IMR-90 (cell line): ENCODE data around the gene PCSK6. TPM values are rescaled to one million over a fixed set of nuclear protein-coding genes. Genes with fewer than 3 reads are reported as not detected.

ENCODE experiments used
- ATAC-seq: fragments of 200-7000 bp; cut with Tn5 transposase; 2 replicates; pipeline ENCODE4 v1.9.1; 2020; ENCODE audit warnings: low read depth, mild to moderate bottlenecking, moderate library complexity
- BruUV-seq: library from RNA; stranded (reverse); fragments of 400-500 nt; replicated peaks from 2 replicates; lab custom pipeline; 2021; lab: Mats Ljungman, UMichigan
- CTCF ChIA-PET: fragments of 300-600 bp; formaldehyde crosslinking; extraction: SDS; loops from one replicate; lab custom pipeline; 2021; ENCODE audit warnings: antibody characterized with exemption; lab: Yijun Ruan, JAX
- POLR2A ChIA-PET: fragments of 300-600 bp; sonication (Branson Sonifier 250); formaldehyde crosslinking; loops from one replicate; lab custom pipeline; 2022; ENCODE audit warnings: antibody characterized with exemption; ENCODE audit not compliant: unreplicated experiment; lab: Charles Lee
- DNase-seq: peaks from one replicate; pipeline ENCODE4 v3.0.0; 2013
- H2AFZ ChIP-seq: replicated peaks from 2 replicates; pipeline ENCODE3; 2013; ENCODE audit warnings: low read length, mild to moderate bottlenecking; ENCODE audit not compliant: poor library complexity
- H2AK5ac ChIP-seq: 2 replicates; pipeline ENCODE4 v1.6.1; 2013; ENCODE audit warnings: low read depth, low read length, inconsistent platforms
- H2AK9ac ChIP-seq: replicated peaks from 2 replicates; pipeline ENCODE3; 2013; ENCODE audit warnings: mild to moderate bottlenecking, low read depth, low read length, moderate library complexity; ENCODE audit not compliant: poor library complexity
- H2BK120ac ChIP-seq: 2 replicates; pipeline ENCODE4 v1.6.1; 2013; ENCODE audit warnings: low read depth, low read length, inconsistent platforms
- H2BK15ac ChIP-seq: 3 replicates; pipeline ENCODE4 v1.6.1; 2013; ENCODE audit warnings: low read depth, low read length, inconsistent platforms
- H2BK20ac ChIP-seq: 2 replicates; pipeline ENCODE4 v1.6.1; 2013; ENCODE audit warnings: low read depth, mild to moderate bottlenecking, inconsistent platforms, low read length, moderate library complexity
- H2BK5ac ChIP-seq: 2 replicates; pipeline ENCODE4 v1.6.1; 2013; ENCODE audit warnings: mild to moderate bottlenecking, low read depth, low read length, inconsistent platforms; ENCODE audit not compliant: poor library complexity, severe bottlenecking
- H3K14ac ChIP-seq: replicated peaks from 2 replicates; pipeline ENCODE4 v1.6.1; 2013; ENCODE audit warnings: low read depth, low read length, inconsistent platforms
- H3K18ac ChIP-seq: 2 replicates; pipeline ENCODE4 v1.6.1; 2013; ENCODE audit warnings: low read depth, low read length, control low read depth
- H3K23ac ChIP-seq: 2 replicates; pipeline ENCODE4 v1.6.1; 2013; ENCODE audit warnings: low read depth, low read length, inconsistent platforms
- H3K27ac ChIP-seq: 2 replicates; pipeline ENCODE4 v1.5.1; 2013; ENCODE audit warnings: mild to moderate bottlenecking, control low read depth, low read length; ENCODE audit not compliant: insufficient read depth
- H3K27me3 ChIP-seq: 2 replicates; pipeline ENCODE4 v1.6.1; 2013; ENCODE audit warnings: low read length; ENCODE audit not compliant: control insufficient read depth, insufficient read depth
- H3K36me3 ChIP-seq: 2 replicates; pipeline ENCODE4 v1.6.1; 2013; ENCODE audit warnings: low read length, mixed read lengths; ENCODE audit not compliant: control insufficient read depth, insufficient read depth
- H3K4ac ChIP-seq: 2 replicates; pipeline ENCODE4 v1.6.1; 2013; ENCODE audit warnings: low read depth, low read length, inconsistent platforms
- H3K4me1 ChIP-seq: 2 replicates; pipeline ENCODE4 v1.6.1; 2013; ENCODE audit warnings: low read length, mixed read lengths; ENCODE audit not compliant: control insufficient read depth, insufficient read depth
- H3K4me2 ChIP-seq: 2 replicates; pipeline ENCODE4 v1.6.1; 2013; ENCODE audit warnings: low read depth, mild to moderate bottlenecking, control low read depth, low read length, moderate library complexity
- H3K4me3 ChIP-seq: 2 replicates; pipeline ENCODE4 v1.5.1; 2013; ENCODE audit warnings: low read depth, mild to moderate bottlenecking, control low read depth, low read length, moderate library complexity; ENCODE audit not compliant: insufficient read depth
- H3K56ac ChIP-seq: 2 replicates; pipeline ENCODE4 v1.6.1; 2013; ENCODE audit warnings: low read length, inconsistent platforms; ENCODE audit not compliant: insufficient read depth; ENCODE audit errors: extremely low read depth
- H3K79me1 ChIP-seq, 2 experiments: 2 replicates each; pipeline ENCODE4 v1.6.1; 2013; ENCODE audit warnings: low read length in 2 of 2, inconsistent platforms in 1 of 2, low read depth in 1 of 2
- H3K9ac ChIP-seq: 2 replicates; pipeline ENCODE4 v1.6.1; 2013; ENCODE audit warnings: low read depth, low read length, control low read depth
- H3K9me1 ChIP-seq: 2 replicates; pipeline ENCODE4 v1.6.1; 2013; ENCODE audit warnings: low read length, inconsistent platforms; ENCODE audit not compliant: insufficient read depth
- H3K9me3 ChIP-seq: 2 replicates; pipeline ENCODE4 v1.6.1; 2013; ENCODE audit warnings: low read length; ENCODE audit not compliant: control insufficient read depth, insufficient read depth
- H4K20me1 ChIP-seq: 2 replicates; pipeline ENCODE4 v1.6.1; 2013; ENCODE audit warnings: low read length, inconsistent platforms; ENCODE audit not compliant: insufficient read depth
- H4K5ac ChIP-seq: 2 replicates; pipeline ENCODE4 v1.6.1; 2013; ENCODE audit warnings: mild to moderate bottlenecking, low read depth, low read length, control low read depth
- H4K8ac ChIP-seq, 2 experiments: 2 replicates each; pipeline ENCODE4 v1.6.1; 2013; ENCODE audit warnings: low read depth in 2 of 2, low read length in 2 of 2, control low read depth in 1 of 2, inconsistent platforms in 1 of 2
- H4K91ac ChIP-seq: 2 replicates; pipeline ENCODE4 v1.6.1; 2013; ENCODE audit warnings: low read depth, low read length, inconsistent platforms; ENCODE audit not compliant: insufficient read depth
- BHLHE40 ChIP-seq: fragments of 150-350 bp; IDR thresholded peaks from 2 replicates; pipeline ENCODE4 v1.6.1; 2016; ENCODE audit warnings: mild to moderate bottlenecking, low read depth, low read length
- CEBPB ChIP-seq: IDR thresholded peaks from 2 replicates; pipeline ENCODE4 v1.6.1; 2012; ENCODE audit warnings: low read depth, low read length, improper control_type of control experiment
- CHD1 ChIP-seq: IDR thresholded peaks from 2 replicates; pipeline ENCODE4 v1.6.1; 2012; ENCODE audit warnings: low read depth, low read length, improper control_type of control experiment
- CTCF ChIP-seq: conservative IDR thresholded peaks from 2 replicates; pipeline ENCODE4 v1.5.1; 2012; ENCODE audit warnings: mild to moderate bottlenecking, low read depth, low read length, improper control_type of control experiment
- FOS ChIP-seq: fragments of 150-350 bp; IDR thresholded peaks from 2 replicates; pipeline ENCODE4 v1.6.1; 2016; ENCODE audit warnings: low read depth, low read length
- MAFK ChIP-seq: IDR thresholded peaks from 2 replicates; pipeline ENCODE4 v1.6.1; 2012; ENCODE audit warnings: low read depth, low read length, improper control_type of control experiment
- MAZ ChIP-seq: IDR thresholded peaks from 2 replicates; pipeline ENCODE4 v1.6.1; 2012; ENCODE audit warnings: low read depth, mild to moderate bottlenecking, low read length, improper control_type of control experiment, moderate library complexity, borderline replicate concordance
- MXI1 ChIP-seq: IDR thresholded peaks from 2 replicates; pipeline ENCODE4 v1.6.1; 2012; ENCODE audit warnings: low read depth, mild to moderate bottlenecking, low read length, moderate library complexity, borderline replicate concordance
- NFE2L2 ChIP-seq: fragments of 150-350 bp; IDR thresholded peaks from 2 replicates; pipeline ENCODE4 v1.6.1; 2016; ENCODE audit warnings: low read depth, mild to moderate bottlenecking, low read length
- POLR2A ChIP-seq: IDR thresholded peaks from 2 replicates; pipeline ENCODE4 v1.6.1; 2012; ENCODE audit warnings: mild to moderate bottlenecking, low read depth, low read length
- RAD21 ChIP-seq: IDR thresholded peaks from 2 replicates; pipeline ENCODE4 v1.6.1; 2012; ENCODE audit warnings: low read length, improper control_type of control experiment
- RCOR1 ChIP-seq: IDR thresholded peaks from 2 replicates; pipeline ENCODE4 v1.6.1; 2012; ENCODE audit warnings: mild to moderate bottlenecking, low read length, improper control_type of control experiment; ENCODE audit not compliant: insufficient replicate concordance
- RFX5 ChIP-seq: IDR thresholded peaks from 2 replicates; pipeline ENCODE4 v1.8.0; 2012; ENCODE audit warnings: low read depth, mild to moderate bottlenecking, low read length, moderate library complexity
- SMC3 ChIP-seq: fragments of 150-350 bp; IDR thresholded peaks from 2 replicates; pipeline ENCODE4 v1.6.1; 2016; ENCODE audit warnings: low read depth, mild to moderate bottlenecking, antibody characterized with exemption, low read length, moderate library complexity
- WGBS, 2 experiments: methylation state at CpG; one replicate each; pipeline versions ENCODE4 v1.1.5 to v1.1.7; 2013; ENCODE audit warnings: missing lambda C conversion rate in 2 of 2; ENCODE audit not compliant: insufficient read length in 1 of 2; ENCODE audit errors: extremely low coverage in 2 of 2; 5-methylcytosine and 5-hydroxymethylcytosine counted together
- dilution Hi-C: fragments of 300-500 bp; cut with HindIII; formaldehyde crosslinking; loops from one replicate; pipeline ENCODE4 v1.14.3; 2018; ENCODE audit warnings: low sequenced_read_pairs; ENCODE audit not compliant: unreplicated experiment
- in situ Hi-C: fragments of 300-500 bp; cut with MboI; formaldehyde crosslinking; loops from 3 replicates; pipeline ENCODE4 v1.14.3; 2019; ENCODE audit warnings: low sequenced_read_pairs, inconsistent platforms, mixed read lengths
- intact Hi-C: fragments of 100-400 bp; cut with micrococcal nuclease; formaldehyde crosslinking; loops from 2 replicates; pipeline ENCODE4 v1.10.0; 2022
- polyA plus RNA-seq, 3 experiments: library from polyadenylated mRNA; depleted of rRNA; stranded (reverse); fragments of >200 nt; gene quantifications; 2 replicates each; pipeline ENCODE4 v1.2.3, GENCODE V29; 2012; ENCODE audit warnings: low replicate concordance in 1 of 3
- total RNA-seq: library from RNA; depleted of rRNA; stranded (reverse); fragments of >200 nt; gene quantifications from 2 replicates; pipeline ENCODE4 v1.2.3, GENCODE V29; 2012
- TF ChIP-seq, protein P1 (sequence below): fragments of 150-350 bp; IDR thresholded peaks from 2 replicates; pipeline ENCODE4 v1.6.1; 2016; ENCODE audit warnings: low read depth, mild to moderate bottlenecking, low read length, moderate library complexity, borderline replicate concordance
- TF ChIP-seq, protein P2 (sequence below): fragments of 150-350 bp; IDR thresholded peaks from 2 replicates; pipeline ENCODE4 v1.6.1; 2017; ENCODE audit warnings: mild to moderate bottlenecking, antibody characterized with exemption, low read length, low read depth

The PCSK6 gene
- total and polyA plus RNA-seq, 2 of the 4 experiments (the other 2 are of a cell fraction): not detected

DNA sequence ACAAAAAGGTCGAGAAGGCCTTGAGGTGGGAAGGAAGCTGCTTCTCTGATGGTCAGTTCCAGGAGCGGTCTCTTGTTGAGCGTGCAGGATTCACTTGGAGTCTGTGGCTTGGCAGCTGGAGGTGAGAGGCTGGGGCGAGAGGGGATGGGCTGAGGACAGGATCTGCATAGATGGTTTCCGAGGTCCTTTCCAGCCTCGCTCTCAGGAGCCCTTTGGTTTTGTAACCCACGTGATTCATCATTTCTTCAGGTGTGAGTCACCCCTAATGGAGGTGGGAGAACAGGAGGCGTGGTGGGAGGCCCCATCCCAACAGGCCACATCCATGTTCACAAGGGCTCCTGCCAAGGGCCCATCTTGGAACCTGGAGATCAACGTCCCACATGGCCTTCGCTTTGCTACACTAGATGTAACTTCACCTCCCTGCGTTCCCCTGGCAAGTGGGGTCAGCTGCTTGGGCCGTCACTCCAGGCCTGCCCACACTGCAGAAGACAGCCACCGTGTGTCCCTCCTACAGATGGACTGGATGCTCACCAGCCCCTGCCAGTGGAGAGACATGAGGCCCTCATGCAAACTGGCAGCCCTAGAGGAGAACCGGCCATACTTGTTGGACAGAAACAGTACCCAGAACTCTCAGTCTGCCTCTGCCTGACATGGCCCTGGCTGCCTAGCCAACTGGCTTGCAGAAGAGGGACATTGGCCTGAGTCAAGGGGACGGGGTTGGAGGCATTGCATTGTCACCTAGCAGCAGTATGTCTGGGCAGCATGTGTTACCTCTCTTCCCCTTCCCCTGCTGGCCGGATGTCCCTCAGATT lies 1.6 kb upstream of the PCSK6 start:
- WGBS, 2 experiments: 78% methylated on average over 9 of the region's 16 CpGs; no CpG with 5 or more reads in 1 of the 2 experiments
- POLR2A ChIA-PET: no interaction called here
- H3K23ac ChIP-seq: no peak overlapping the region
- no peak overlapping the region for H2AK9ac ChIP-seq
- H3K4ac ChIP-seq: no peak overlapping the region
- H3K4me1 ChIP-seq: no peaks in the 10 kb centered on the region
- no peaks in the 10 kb centered on the region for H3K9me1 ChIP-seq
- ATAC-seq (no peak), DNase-seq (no peak)
- H2BK15ac ChIP-seq: no peak overlapping the region
- peaks cover 72% of the 10 kb centered on the region for H3K27me3 ChIP-seq
- no peak overlapping the region for H2BK20ac ChIP-seq
- H2AK5ac ChIP-seq: no peak overlapping the region
- dilution Hi-C loops: no loop called here
- CTCF ChIA-PET: no interaction called here
- H3K9me3 ChIP-seq: no peaks in the 10 kb centered on the region
- BruUV-seq: no TSS peak
- H3K18ac ChIP-seq: no peak overlapping the region
- H3K4me2 ChIP-seq: no peak overlapping the region
- H3K56ac ChIP-seq: no peak overlapping the region
- no peak overlapping the region for H3K14ac ChIP-seq
- H3K79me1 ChIP-seq: no peaks in the 10 kb centered on the region
- no peak overlapping the region for H2BK120ac ChIP-seq
- H4K5ac ChIP-seq: no peak overlapping the region
- no peak overlapping the region for H2BK5ac ChIP-seq
- H3K27ac ChIP-seq: no peak overlapping the region
- no peak overlapping the region for H3K4me3 ChIP-seq
- H2AFZ ChIP-seq: no peak overlapping the region
- H3K36me3 ChIP-seq: no peaks in the 10 kb centered on the region
- H4K20me1 ChIP-seq: no peaks in the 10 kb centered on the region
- in situ Hi-C loops: no loop called here
- H4K91ac ChIP-seq: no peak overlapping the region
- H3K9ac ChIP-seq: no peak overlapping the region
- H4K8ac ChIP-seq: no peak overlapping the region
- intact Hi-C loops: no loop called here
- TF ChIP-seq MAFK (no peak), MXI1 (no peak), RCOR1 (no peak), BHLHE40 (no peak), RAD21 (no peak), CHD1 (no peak), NFE2L2 (no peak), CEBPB (no peak), RFX5 (no peak), SMC3 (no peak), MAZ (no peak), POLR2A (no peak), FOS (no peak), CTCF (no peak)
- TF ChIP-seq, protein P1, sequence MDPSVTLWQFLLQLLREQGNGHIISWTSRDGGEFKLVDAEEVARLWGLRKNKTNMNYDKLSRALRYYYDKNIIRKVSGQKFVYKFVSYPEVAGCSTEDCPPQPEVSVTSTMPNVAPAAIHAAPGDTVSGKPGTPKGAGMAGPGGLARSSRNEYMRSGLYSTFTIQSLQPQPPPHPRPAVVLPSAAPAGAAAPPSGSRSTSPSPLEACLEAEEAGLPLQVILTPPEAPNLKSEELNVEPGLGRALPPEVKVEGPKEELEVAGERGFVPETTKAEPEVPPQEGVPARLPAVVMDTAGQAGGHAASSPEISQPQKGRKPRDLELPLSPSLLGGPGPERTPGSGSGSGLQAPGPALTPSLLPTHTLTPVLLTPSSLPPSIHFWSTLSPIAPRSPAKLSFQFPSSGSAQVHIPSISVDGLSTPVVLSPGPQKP: no peak
- TF ChIP-seq, protein P2, sequence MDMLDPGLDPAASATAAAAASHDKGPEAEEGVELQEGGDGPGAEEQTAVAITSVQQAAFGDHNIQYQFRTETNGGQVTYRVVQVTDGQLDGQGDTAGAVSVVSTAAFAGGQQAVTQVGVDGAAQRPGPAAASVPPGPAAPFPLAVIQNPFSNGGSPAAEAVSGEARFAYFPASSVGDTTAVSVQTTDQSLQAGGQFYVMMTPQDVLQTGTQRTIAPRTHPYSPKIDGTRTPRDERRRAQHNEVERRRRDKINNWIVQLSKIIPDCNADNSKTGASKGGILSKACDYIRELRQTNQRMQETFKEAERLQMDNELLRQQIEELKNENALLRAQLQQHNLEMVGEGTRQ: no peak
